Hematopoietic multipotent progenitor cell treated with erythropoietin and hydrocortisone succinate and interleukin-3 and kit ligand, for 17 days (in vitro differentiated cells): ENCODE measurements around the gene CCNT1.
"Not testable (repeated sequence)": the region's sequence is repeated elsewhere in the genome, so short reads cannot be mapped to it uniquely, and the experiment has no call there.

ENCODE experiments used
- DNase-seq: peaks from one replicate; pipeline ENCODE4 v3.0.0-alpha.2; 2015; ENCODE audit warnings: low spot score

CCNT1 gene

GRCh38 chr12:48691826-48692487 is 24.6 kb downstream of the CCNT1 start:
- no peak for DNase-seq

- no peak for DNase-seq
Observed at GRCh38 chr12:48690990-48691389, 25.5 kb downstream of the CCNT1 start.

DNA sequence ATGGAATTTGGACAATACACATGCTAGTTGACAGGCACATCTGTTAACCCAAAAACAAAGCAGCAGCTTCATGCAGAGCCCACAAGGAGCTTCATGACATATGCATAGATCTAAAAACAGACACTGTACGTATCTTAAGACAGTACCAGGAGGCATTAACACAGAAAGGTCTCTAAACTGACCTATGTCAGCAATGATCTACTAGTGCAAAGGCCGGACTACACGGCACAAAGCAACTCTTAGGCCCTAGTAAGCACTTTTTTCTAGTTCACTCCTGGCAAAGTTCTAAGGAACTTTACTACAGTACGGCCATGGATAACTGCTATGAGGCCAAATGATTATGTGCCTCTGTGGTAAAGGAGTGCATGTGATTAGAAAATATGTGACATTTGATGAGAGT is 26.1 kb downstream of the CCNT1 start:
- DNase-seq = no peak

- no peak for DNase-seq
Observed at GRCh38 chr12:48688836-48689235, 27.7 kb downstream of the CCNT1 start.

GRCh38 chr12:48687592-48687991 is 28.9 kb downstream of the CCNT1 start:
- DNase-seq = no peak

GRCh38 chr12:48686615-48687334 is 29.7 kb downstream of the CCNT1 start:
- no peak for DNase-seq

DNA sequence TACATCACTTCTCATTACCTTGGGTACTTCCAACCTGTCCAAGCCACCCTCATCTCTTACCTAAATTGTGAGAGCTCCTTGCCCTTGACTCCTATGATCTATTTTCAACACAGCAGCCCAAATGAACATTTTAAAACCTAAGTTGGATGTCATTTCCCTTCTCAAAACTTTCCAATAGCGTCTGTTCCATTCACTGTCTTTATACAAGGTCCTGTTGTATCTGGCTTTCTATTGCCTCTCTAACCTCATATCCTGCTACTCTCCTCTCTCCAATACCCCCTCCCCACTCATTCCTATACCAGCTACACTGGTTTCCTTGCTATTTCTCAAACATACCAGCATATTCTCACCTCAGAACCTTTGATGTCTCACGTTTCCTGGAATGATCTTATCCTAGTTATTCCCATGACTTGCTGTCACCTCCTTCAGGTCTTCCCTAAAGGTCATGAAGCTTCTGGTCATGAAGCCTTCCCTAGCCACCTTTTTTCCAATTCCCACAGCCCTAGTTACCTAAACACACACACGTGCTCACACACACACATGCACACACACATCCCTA is 30.4 kb downstream of the CCNT1 start:
- no peak for DNase-seq

DNA sequence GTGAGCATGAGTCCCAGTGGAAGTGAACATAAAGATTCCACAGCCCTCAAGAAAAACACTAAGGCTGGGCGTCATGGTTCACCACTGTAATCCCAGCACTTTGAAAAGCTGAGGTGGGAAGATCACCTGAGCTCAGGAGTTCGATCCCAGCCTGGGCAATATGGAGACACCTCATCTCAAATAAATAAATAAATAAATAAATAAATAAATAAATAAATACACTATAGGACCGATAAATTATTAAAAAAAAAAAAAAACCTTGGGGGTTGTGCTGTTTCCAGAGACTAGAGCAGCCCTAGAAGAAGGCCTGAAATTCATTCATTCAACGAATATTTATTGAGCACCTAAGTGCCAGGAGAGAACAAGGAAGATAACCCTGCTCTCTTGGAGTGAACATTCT is 33.0 kb downstream of the CCNT1 start:
- DNase-seq = no peak

- no peak for DNase-seq
Observed at GRCh38 chr12:48682927-48683326, 33.6 kb downstream of the CCNT1 start.

- not testable (repeated sequence) for DNase-seq
Observed at GRCh38 chr12:48682533-48682905, 34.0 kb downstream of the CCNT1 start.

DNA sequence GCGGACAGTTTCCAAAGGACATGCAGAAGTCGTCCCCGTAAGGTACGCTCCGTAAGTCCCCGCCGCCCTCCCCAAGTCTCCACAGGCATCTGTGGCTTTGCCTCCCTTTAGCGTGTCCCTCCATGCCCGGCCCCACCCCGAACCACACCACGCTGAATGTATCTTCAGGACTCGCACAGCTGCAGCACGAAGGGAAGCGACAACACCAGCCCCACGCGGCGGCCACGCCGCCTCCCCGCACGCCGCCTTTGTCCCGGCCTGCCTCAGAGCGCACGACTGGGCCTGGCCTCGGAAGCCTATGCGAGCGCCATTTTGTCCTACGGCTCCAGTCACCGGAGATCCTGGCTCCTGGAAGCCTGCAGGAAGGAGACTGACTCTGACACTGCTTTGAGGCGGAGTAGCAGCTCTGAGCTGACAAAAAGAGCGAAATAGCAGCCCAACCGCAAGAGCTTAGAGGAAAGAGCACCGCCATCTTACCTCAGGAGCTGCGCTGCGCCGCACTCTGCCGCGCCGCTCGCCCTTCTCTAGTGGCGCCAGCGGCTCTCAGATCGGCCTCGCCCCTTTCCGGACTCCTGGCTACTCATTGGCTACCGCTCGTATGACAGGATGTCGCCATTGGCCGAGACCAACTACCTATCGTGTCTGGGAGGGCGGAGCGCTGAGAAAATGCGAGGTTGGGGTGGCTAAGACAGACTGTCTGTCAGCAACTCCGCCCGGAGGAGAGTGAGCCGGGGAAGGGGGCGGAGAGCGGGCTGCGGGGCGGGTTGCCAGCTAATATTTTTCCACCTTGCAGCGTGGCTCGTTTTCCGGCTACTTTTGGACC is 34.6 kb downstream of the CCNT1 start, which contains the start of gene KANSL2:
KANSL2 (minus strand) TSS at position 529 of the 823 bp plus-strand sequence. CDS start 606 bp downstream, outside the sequence.
- peak; percentile 96 for DNase-seq

DNA sequence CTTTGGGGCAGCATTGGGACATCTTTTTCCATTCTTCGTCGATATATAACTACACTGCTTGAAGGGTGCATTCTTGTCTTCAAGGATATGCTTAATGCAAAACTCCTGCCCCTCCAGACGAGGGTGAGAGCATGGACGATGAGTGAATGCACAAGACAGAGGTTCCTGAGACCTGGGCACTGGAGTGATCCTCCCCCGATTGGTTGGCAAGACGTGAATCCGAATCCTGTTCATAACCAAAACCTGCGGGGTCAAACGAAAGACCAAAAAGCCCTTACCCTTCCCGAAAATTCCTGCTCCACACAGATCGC is 35.2 kb downstream of the CCNT1 start:
- DNase-seq = no peak

DNA sequence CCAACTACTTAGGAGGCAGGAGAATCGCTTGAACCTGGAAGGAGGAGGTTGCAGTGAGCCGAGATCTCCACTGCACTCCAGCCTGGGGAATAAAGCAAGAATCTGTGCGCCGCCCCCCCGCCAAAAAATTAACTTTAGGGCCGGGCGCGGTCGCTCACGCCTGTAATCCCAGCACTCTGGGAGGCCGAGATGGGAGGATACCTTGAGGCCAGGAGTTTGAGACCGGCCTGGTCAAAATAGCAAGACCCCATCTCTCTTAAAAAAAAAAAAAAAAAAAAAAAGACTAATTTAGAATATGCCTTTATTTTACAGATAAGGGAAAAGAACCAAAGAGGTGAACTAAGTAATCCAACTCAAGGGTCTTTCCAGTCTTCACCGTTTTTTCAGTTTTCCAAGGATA is 35.6 kb downstream of the CCNT1 start:
- no peak for DNase-seq

DNA sequence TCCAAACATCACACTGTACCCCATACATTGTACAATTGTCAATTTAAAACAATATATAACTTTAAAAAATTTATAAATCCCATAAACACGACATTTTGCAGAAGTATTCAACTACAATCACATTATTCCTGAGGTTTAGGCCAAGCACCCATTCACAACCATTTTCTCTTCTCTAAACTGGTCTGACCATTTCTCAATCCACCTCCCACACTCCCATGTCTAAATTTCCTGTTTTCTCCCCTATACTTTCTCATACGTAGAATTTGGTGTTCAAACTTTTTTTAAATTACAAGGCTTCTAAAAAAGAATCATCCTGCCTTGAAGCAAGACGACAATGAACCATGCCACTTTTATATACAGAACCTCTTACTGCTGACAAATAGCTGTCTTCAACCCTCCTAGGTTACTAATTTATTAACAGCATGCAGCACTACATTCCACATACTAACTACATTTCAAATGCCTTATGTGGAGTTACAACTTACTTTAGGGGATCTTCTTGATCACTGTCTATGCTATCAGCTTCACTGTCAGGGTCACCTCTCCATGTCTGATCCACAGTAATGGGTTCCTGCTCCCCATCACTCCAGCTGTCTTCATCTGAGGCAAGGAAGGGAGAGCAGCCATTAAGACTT is 37.8 kb downstream of the CCNT1 start:
- DNase-seq = no peak

GRCh38 chr12:48671231-48671856 is 45.2 kb downstream of the CCNT1 start:
- no peak for DNase-seq

GRCh38 chr12:48668996-48669395 is 47.5 kb downstream of the CCNT1 start:
- DNase-seq = no peak

- DNase-seq = no peak
Observed at GRCh38 chr12:48659863-48660262, 56.6 kb downstream of the CCNT1 start.

GRCh38 chr12:48651681-48652080 is 64.8 kb downstream of the CCNT1 start:
- DNase-seq = no peak

DNA sequence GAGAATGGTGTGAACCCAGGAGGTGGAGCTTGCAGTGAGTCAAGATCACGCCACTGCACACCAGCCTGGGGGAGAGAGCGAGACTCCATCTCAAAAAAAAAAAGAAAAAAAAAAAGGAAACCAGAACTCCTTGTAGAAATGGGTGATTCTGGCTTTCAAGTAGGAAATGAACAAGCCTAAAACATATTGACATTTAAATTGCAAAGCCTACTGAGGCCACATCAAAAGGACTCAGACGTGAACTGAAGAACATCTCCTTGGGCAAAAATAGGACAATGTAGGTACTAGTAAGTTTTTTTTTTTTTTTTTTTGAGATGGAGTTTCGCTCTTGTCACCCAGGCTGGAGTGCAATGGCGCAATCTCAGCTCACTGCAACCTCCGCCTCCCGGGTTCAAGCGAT is 71.2 kb downstream of the CCNT1 start:
- not testable (repeated sequence) for DNase-seq

DNA sequence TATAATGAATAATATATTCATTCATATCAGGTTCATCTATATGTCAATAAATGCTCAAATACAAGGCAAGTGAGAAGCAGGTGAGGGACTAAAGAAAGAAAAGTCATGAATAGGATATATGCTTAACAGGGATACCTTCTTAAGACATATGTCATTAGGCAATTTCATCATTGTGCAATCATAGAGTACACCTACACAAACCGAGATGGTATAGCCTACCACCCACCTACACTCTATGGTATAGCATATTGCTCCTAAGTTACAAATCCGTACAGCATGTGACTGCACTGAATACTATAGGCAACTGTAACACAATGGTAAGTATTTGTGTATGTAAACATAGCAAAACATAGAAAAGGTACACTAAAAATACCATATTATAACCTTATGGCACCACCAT is 73.5 kb downstream of the CCNT1 start:
- no peak for DNase-seq

DNA sequence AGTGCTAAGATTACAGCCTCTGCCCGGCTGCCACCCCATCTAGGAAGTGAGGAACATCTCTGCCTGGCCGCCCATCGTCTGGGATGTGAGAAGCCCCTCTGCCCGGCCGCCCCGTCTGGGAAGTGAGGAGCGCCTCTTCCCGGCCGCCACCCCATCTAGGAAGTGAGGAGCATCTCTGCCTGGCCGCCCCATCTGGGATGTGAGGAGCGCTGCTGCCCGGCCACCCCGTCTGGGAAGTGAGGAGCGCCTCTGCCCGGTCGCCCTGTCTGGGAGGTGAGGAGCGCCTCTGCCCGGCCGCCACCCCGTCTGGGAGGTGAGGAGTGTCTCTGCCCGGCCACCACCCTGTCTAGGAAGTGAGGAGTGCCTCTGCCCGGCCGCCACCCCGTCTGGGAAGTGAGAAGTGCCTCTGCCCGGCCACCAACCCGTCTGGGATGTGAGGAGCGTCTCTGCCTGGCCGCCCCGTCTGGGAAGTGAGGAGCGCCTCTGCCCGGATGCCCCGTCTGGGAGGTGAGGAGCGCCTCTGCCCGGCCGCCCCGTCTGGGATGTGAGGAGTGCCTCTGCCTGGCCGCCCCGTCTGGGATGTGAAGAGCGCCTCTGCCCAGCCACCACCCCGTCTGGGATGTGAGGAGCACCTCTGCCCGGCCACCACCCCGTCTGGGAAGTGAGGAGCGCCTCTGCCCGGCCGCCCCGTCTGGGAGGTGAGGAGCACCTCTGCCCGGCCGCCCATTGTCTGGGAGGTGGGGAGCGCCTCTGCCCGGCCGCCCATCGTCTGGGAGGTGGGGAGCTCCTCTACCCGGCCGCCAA is 74.6 kb downstream of the CCNT1 start:
- DNase-seq = not testable (repeated sequence)
